HG03039 (cell line): ENCODE data around the gene AP2B1.
"Not testable (repeated sequence)": the region's sequence is repeated elsewhere in the genome, so short reads cannot be mapped to it uniquely, and the experiment has no call there.

Experiments
- ATAC-seq: cut with Tn5 transposase; IDR thresholded peaks from one replicate; pipeline ENCODE4 v1.9.1; 2021; ENCODE audit warnings: mild to moderate bottlenecking, moderate library complexity; ENCODE audit not compliant: unreplicated experiment

The AP2B1 gene

DNA sequence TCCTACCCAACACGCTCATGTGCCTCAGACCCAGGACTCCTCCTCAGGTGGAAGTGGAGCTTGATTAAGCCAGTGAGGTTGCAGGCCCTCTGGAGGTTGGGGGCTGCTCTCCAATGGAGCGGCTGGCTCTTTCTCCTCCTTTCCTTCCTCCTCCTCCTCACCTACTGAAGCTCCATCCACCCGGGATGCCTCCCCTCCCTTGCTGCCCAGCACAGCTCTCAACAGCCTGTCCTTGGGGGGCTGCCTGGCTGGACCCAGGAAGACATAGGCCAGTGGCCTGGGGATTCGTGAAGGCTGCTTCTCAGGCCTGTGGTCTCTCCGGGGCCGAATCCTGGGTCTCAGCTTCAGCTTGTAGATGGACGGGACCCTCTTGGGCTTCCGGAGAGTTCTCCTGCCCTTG lies 157.7 kb downstream of the AP2B1 start:
- no peak for ATAC-seq

DNA sequence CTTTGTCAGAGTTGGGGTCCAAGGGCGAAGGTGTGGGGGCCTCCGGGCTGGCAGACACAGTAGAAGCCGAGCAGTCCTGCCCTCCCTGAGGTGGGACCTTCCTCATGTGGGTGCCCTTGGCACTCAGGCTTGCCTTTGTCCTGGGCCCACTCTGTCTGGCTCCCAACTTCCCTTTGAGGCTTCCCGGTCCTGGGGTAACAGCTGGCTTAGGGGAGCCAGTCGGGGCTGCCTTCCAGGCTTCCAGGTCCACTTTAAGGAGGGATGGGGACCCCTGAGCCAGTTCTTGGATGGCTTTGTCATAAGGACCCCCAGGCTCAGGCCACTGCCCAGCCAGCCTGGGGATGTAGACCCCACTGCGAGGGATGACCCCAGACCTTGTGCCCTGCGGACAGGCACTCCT lies 158.1 kb downstream of the AP2B1 start:
- ATAC-seq: no peak

DNA sequence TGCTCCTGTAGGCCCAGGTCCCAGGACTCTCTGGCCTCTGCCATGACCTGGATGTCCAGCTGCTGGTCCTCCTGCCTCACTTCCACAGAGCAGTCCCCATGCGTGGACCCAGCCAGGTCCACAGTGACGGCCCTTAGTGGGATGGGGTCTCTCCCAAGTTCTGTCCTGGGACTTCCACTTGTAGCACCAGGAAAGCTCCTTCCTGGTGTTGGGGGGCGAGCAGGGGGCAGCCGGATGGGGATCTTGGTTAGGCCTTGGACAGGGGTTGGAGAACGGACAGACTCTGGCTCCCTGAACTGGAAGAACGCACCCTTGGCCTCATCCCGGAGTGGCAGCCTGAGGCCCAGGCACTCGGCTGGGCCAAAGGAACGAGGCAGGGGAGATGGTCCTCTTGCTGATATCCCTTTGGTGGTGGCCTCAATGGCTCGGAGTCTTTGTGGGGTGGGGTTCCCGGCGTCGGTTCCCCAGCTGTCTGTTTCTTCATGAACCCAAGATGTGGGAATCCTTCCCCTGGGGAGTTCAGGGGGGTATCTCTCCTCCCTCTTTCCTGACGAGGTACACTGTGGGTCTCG lies 158.7 kb downstream of the AP2B1 start:
- ATAC-seq: no peak

DNA sequence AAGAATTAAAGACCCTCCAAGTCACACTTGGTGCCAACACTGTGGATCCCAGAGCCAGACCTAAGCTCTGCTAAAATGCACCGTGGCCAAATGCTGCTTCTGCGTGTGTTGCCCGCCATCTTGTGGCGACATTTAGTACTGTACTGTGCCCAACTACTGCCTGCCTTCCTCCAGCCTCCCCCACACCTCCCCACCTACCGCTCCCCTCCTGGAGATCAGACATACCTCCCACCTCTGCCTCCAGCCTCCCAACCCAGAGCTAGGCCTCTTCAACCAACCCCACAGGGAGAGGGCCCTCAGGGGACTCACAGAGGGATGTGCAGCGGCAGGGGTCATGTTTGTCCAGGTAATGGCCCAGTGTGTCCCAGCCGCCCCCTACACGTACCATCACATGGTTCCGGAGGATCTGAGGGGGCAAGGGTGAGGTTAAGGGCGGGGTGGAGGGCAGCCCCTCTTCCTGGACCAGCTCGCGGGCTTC lies 160.5 kb downstream of the AP2B1 start:
- ATAC-seq: no peak

DNA sequence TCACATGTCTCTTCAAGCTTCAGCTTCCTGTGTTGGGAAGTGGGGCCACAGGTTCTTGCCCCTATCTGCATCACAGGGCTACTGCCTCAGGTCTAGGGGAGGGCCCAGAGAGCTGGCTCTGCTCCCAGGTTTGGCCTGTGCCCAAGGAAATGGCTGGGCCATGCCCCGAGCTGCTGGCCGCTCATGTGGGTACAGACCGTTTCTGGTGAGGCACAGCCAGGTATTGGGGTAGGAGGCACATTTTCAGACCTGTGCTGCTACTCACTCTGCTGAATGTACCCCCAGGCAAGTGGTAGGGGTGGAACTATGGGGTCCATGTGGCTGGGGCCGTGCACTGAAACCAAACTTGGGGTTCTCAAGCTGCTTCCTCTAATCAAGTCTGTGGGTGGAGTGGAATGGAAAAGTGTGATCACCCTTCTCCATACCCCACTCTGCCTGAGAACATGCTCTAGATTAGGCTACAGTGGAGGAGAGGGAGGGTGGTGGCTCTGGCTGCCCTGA lies 161.3 kb downstream of the AP2B1 start:
- no peak for ATAC-seq

DNA sequence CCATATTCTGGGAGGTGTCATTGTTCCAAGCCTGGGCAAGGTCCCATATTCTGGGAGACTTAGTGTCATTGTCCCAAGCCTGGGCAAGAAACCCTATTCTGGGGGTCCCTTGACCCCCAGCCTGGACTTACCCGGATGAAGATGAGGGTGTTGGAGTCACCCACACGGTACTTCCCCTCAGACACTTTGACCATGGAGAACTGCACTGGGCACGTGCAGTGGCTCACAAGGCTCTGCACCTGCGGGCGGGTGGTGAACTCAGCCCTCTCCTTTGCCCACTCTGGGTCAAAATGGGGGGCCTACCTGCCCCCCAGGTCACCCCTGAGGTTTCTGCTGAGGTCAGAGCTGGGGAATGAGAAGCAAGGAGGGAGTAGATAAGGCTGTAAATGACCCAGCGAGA lies 161.9 kb downstream of the AP2B1 start:
- ATAC-seq: no peak

DNA sequence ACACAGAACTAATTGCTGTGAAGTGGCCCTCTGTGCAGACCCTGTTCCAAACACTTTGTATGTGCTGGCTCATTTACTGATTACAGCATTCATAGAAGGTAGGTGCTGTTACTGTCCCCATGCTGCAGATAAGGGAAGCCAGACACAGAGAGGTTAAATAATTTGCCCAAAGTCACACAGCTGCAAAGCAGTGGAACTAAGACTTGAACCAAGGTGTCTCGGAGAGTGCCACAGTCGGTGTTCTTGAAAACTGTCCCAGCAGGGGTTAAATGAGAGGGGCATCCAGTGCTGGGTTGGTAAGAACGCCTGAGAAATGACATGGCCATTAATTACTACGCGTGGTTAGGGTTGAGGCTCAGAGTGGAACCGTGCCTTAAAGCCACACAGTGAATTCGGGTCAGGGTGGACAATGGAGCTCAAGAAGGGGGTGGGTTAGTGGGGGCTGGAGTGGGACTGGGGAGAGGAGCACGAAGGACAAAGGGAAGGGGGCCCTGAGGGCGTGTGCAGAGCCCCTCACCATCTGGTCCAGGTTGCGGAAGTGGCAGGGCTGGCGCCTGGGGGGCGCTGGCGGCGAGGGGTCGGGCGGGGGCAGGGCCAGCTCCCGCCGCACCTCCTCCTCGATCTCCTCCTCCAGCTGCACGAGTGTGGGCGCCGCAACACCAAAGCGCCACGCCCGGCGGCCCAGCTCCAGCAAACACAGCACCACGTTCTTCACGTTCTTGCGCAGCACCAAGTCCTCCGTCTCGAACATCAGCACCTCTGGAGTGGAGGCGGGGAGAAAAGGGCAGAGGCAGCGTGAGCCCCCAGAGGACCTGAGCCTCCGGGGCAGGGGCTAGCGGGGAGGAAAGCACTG lies 162.7 kb downstream of the AP2B1 start:
- no peak for ATAC-seq

DNA sequence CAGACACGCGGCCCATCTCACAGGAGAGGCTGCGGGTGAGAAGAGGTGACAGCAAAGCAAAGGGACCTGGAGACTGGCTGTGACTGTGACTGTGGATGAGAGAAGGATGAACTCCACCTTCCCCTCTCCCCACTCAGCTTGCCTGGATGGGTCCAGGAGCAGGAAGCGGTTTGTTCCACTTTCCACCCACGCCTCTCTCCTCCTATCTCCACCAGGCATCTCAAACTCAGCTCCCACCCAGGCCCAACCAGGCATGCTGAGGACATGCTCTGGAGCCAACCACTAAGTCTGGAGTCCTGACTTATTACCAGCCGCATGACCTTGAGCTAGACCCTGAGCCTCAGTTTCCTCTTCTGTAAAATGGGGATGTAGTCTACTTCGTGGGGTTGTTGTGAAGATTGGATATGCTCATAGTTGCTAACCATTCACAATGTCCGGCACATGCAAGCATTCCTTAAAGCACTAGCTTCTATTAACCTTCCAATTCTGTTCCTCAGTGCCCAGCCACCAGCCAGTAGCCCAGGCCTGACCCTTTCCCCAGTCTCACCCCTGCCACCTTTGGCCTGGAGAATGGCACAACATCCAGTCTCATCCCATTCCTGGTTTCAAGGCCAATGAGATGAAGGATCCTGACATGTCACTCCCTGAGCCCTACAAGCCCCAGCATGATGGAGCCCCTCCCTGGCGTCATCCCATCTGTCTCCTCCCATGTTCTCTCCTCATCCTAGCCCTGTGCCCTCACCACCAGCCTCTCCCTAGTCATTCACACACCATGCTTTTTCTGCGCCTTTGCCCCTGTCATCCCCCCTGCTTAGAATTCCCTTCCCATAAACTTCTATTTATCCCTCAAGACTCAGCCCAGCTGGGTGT lies 163.6 kb downstream of the AP2B1 start:
- ATAC-seq: no peak

DNA sequence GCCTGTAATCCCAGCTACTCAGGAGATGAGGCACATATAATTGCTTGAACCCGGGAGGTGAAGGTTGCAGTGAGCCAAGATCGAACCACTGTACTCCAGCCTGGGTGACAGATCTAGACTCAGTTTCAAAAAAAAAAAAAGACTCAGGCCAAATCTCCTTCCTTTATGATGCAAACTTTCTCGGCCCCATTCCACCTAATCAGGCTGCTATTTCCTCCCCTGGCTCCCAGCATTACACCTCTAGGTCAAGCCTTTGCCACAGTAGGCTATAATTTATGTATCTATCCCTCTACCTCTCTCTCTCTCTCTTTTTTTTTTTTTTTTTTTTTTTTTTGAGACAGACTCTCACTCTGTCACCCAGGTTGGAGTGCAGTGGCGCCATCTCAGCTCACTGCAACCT lies 164.4 kb downstream of the AP2B1 start:
- not testable (repeated sequence) for ATAC-seq

DNA sequence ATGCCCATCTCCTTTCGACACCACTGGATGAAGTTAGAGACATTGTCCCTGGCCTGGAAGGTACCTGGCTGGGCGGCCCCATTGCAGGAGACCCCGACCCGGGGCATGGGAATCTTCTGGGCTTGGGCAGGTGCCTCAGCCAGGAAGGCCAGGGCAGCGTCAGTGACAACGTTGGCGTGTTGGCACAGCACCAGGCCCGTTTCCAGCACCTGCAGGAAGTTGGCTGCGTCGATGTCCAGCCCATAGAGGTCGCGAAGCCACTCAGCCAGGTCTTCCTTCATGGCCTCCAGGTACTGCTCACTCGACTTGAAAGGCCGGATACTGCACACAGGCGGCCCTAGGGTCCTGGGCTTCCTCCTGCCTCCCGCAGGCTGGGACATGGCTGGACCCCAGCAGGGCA lies 165.3 kb downstream of the AP2B1 start:
- ATAC-seq: no peak

DNA sequence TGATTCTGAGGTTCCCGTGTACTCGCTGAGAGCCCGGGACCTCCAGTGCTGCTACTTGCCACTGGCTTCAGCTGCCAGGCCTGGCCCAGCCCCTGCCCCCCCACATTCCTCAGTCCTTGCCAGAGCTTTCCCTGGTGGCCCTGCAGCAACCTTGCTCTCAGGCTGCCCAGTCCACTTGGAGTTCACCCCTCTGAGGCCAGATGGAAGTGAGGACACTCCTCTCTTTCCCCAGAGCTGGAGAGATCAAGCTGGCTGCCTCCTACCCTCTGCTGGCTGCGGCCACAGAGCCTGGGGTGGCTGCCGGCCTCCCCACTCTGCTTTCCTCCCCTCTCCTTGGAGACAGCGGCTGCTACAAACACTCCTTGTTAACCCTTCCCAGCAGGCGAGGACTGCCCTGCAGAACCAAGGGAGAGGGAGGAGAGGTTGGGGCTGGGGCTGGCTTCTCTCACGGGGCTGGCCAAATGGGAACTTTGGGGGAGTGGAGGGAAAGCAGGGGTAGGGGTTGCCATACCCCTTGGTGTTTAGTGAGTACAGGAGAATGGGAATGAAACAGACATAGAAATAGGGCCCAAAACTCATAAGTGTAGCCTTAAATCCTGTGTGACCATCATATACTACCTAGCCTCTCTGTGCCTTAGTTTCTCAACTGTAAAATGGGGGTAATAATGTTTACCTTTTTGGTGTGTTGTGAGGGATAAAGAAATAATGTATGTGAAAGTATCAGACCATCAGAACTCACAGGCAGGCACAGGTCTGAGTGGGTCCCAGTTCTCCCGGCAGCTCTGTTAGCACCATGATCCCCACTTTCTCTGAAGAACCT lies 166.0 kb downstream of the AP2B1 start, which contains the start of gene GAS2L2:
TSS of gene GAS2L2 (minus strand) at position 295 of the 820 bp plus-strand sequence. CDS start 389 bp downstream, outside the sequence.
- ATAC-seq: no peak

DNA sequence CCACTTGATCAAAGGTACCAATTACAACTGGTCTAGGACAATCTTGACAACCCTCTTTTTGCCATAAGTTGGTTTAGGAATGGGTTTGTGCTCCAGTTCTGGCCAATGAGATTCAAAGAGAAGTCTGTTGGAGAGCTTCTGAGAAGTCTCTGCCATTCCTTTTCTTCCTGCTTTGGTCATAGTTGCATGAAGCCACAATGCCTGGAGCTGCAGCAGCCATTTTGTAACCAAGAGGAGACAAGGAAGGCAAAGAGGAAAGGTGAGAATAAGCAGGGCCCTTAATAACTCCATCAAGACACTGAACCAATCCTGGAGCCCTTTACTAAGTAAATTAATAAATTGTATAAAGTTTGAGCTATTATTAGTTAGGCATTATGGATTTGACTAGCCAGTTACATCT lies 170.1 kb downstream of the AP2B1 start:
- no peak for ATAC-seq

DNA sequence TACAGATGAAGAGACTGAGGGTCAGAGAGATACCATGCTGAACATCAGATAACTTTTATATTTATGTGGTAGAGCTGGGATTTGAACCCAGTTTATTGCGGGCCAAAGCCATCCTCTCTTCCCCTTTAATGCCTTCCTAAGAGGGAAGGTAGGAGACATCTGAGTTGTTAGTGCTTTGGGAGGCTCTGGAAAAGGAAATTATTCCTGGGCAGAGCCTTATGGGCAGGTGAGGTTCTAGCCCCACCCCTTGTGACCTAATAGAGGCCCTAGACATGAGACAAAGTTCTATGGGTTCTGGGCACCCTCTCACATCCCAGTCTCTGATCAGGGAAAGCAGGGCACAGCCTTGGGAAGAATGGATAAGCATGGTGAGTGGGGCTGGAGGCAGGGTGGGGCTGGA lies 173.5 kb downstream of the AP2B1 start, which contains the start of gene C17orf50:
TSS of gene C17orf50 (plus strand) at position 301 of the 400 bp plus-strand sequence. CDS start at position 356, 55 bp downstream.
- ATAC-seq: no peak

DNA sequence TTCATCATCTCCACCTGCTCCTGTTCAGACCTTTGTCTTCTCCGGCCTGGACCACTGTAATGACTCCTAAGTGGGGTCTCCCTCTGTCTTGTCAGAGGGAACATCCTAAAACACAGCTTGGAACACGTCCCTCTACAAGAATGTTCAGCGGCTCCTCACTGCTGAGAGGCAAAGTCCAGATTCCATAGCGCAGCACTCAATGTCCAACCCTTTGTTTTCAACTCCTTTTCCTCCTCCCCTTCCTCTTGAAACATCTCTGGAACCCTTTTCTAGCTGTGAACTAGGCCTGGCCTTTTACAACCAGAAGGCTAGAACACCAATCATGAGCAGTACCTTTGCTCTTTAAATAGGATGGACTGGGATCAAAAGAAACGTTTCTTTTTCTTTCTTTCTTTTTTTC lies 174.5 kb downstream of the AP2B1 start:
- ATAC-seq: no peak

DNA sequence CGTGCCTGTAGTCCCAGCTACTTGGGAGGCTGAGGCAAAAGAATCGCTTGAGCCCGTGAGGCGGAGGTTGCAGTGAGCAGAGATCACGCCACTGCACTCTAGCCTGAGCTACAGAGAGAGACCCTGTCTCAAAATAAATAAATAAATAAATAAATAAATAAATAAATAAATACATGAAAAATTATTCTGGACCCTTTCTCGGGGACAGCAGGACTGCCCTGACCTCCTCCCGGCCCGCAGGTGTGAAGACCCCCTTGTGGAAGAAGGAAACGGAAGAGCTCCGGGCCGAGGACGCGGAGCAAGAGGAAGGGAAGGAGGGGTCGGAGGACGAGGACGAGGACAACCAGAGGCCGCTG lies 176.6 kb downstream of the AP2B1 start:
- no peak for ATAC-seq

DNA sequence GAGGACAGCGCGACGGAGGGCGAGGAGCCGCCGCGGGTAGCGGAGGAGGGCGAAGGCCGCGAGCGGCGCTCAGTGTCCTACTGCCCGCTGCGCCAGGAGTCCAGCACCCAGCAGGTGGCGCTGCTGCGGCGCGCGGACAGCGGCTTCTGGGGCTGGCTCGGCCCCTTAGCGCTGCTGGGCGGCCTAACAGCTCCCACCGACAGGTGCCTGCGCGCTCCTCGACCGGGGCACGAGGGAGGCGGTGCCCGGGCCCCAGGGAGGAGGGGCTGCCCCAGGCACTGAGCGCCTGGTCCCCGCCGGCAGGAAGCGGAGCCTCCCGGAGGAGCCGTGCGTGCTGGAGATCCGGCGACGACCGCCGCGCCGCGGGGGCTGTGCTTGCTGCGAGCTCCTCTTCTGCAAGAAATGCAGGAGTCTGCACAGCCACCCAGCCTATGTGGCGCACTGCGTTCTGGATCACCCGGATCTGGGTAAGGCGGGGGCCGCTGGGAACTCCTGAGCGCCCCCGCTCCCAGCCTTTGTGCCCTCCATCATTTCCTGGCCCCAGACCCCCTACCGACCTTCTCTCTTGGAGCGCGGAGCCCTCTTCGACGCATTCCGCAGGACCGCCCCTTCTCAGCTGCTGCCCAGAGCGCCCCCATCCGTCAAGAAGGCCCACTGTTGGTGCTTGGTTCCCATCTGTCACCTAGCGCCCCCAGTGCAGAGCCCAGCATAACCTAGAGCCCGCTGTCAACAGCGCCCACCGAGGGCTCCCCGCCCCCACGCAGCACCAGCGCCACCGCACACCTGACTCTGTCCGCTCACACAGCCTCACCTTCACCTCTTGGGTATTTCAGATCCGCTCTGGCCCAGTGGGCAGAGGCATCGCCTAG lies 177.2 kb downstream of the AP2B1 start:
- ATAC-seq: peak; percentile 75

DNA sequence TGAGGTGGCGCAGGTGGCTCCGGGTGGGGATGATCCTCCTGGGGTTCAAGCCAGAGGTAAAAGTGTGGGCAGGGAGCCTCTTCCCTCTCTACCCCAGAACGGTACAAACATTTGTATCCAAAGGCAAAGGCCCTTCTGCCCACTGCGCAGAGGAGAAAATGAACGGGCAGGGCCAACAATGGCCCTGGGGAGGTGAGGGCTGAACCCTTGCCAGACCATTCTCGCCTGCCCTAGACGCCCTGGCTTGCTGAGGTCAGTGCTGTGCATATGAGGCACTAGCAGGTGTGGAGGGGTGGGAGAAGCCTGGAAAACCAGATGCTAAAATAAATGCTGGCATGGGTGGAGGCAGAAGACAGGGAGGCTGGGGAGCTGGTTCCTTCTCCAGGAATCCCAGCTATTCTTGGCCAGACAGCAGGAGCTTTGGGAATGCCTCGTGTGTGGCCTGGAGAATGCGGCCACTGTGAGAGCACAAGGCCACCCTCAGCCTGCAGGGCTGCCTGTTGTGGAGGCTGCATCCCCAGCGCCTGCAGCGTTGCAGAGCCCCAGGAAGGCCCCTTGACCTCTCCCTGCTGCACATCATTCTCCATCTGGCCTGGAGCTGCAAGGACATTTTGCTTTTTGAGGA lies 178.1 kb downstream of the AP2B1 start:
- ATAC-seq: no peak

DNA sequence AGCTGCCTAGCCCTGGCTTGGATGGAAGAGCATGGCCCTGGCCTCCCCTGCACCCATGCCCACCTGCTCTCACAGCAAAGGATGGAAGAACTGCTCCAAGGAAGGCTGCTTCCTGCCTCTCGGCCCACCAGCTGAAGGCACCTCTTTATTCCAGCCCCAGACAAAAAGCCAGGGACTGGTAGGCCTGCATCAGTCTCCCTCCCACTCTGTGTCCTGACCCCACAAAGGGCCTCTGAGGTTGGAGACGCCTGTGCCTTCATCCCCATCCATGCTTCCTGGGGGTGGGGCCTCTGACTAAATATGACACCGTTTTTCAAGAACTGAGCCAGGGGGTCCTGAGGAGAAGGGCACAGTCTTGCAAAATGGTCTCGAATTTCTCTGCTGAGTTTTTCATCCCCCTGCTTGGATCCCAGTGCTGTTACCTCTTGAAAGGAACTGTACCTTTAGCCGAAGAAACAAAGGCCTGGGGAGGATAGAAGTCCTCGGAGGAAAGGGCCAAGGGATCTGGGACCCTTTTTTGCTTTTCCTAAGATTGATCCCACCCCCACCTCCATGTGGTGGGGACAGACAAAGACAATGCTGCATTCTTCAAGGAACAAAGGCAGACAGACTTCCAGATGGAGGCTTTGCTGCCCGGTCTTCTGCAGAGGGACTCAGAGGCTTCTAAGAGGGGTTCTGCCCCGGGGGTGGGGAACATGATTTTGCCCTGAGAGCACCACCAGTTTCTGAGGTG lies 178.8 kb downstream of the AP2B1 start:
- no peak for ATAC-seq
